Bronchial epithelial cell (primary cell): ENCODE measurements around the gene ADAMTS8. TPM values are rescaled to one million over a fixed set of nuclear protein-coding genes. Genes with fewer than 3 reads are reported as not detected.

Source experiments
- DNase-seq: peaks from one replicate; pipeline ENCODE4 v3.0.0-alpha.2; 2010; ENCODE audit warnings: low read depth
- FAIRE-seq: peaks from 2 replicates; lab custom pipeline; 2011; peaks lifted over from hg19 to GRCh38; lab: Jason Lieb, UNC
- H3K27me3 ChIP-seq: 2 replicates; pipeline ENCODE4 v1.5.1; 2011; ENCODE audit warnings: low read length; ENCODE audit not compliant: control insufficient read depth, insufficient read depth
- H3K36me3 ChIP-seq: 2 replicates; pipeline ENCODE4 v1.5.1; 2011; ENCODE audit warnings: low read length; ENCODE audit not compliant: control insufficient read depth, insufficient read depth
- H3K4me3 ChIP-seq: 2 replicates; pipeline ENCODE4 v1.5.1; 2011; ENCODE audit warnings: mild to moderate bottlenecking, low read depth, low read length, control low read depth
- total RNA-seq: library from RNA; depleted of rRNA; stranded (reverse); fragments of >200 nt; gene quantifications from 2 replicates; pipeline ENCODE4 v1.2.1, GENCODE V29; 2014
- TF ChIP-seq, protein P1 (sequence below): IDR thresholded peaks from 2 replicates; pipeline ENCODE4 v1.5.1; 2011; ENCODE audit warnings: mild to moderate bottlenecking, moderate library complexity, low read length, control low read depth, inconsistent platforms; ENCODE audit not compliant: insufficient read depth, severe bottlenecking

The ADAMTS8 gene, protein sequence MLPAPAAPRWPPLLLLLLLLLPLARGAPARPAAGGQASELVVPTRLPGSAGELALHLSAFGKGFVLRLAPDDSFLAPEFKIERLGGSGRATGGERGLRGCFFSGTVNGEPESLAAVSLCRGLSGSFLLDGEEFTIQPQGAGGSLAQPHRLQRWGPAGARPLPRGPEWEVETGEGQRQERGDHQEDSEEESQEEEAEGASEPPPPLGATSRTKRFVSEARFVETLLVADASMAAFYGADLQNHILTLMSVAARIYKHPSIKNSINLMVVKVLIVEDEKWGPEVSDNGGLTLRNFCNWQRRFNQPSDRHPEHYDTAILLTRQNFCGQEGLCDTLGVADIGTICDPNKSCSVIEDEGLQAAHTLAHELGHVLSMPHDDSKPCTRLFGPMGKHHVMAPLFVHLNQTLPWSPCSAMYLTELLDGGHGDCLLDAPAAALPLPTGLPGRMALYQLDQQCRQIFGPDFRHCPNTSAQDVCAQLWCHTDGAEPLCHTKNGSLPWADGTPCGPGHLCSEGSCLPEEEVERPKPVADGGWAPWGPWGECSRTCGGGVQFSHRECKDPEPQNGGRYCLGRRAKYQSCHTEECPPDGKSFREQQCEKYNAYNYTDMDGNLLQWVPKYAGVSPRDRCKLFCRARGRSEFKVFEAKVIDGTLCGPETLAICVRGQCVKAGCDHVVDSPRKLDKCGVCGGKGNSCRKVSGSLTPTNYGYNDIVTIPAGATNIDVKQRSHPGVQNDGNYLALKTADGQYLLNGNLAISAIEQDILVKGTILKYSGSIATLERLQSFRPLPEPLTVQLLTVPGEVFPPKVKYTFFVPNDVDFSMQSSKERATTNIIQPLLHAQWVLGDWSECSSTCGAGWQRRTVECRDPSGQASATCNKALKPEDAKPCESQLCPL
- not detected in 2 replicates for total RNA-seq

DNA sequence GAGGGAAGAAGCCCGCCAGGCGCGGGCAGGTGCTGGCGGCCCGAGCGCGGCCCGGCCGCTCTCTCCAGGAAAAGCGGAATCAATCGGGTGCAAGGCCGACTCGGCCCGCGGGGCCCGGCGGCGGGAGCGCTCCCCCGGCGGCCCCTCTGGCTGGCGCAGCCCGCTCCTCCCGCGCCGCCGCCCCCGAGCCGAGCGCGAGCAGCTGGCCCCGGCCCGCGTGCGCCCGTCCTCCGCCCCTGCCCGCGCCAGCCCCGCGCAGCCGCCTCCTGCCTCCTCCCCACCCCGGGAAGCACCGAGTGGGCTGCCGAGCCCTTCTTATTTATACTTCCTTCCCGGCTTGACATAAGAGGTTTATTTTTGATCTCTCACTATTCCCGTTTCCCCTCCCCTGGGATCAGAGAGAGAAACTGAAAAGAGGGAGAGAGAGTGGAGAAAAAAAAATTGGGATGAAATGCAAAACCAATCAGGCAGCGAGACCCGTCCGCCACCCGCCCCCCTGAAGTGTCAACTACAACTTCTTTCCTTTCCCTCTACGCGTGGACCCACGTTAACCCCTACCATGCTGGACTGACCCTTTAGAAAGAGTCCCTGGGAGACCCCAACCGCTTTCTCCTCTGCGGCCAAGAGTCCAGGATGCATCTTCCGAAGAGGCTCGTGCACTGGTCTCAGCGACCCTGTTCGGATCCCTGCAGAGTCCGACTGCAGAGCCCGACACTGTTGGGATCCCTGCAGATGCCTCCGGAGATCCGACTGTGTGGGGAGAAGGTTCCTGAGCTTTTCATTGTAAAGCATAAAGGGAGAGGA lies at the start of gene ADAMTS8:
Gene ADAMTS8, minus strand, starts transcription at position 294 of the 804 bp plus-strand sequence. CDS start 323 bp downstream, outside the sequence.
- no peak within 1 kb of the TSS for H3K4me3 ChIP-seq
- TF ChIP-seq, protein P1, sequence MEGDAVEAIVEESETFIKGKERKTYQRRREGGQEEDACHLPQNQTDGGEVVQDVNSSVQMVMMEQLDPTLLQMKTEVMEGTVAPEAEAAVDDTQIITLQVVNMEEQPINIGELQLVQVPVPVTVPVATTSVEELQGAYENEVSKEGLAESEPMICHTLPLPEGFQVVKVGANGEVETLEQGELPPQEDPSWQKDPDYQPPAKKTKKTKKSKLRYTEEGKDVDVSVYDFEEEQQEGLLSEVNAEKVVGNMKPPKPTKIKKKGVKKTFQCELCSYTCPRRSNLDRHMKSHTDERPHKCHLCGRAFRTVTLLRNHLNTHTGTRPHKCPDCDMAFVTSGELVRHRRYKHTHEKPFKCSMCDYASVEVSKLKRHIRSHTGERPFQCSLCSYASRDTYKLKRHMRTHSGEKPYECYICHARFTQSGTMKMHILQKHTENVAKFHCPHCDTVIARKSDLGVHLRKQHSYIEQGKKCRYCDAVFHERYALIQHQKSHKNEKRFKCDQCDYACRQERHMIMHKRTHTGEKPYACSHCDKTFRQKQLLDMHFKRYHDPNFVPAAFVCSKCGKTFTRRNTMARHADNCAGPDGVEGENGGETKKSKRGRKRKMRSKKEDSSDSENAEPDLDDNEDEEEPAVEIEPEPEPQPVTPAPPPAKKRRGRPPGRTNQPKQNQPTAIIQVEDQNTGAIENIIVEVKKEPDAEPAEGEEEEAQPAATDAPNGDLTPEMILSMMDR, result no peak
- DNase-seq, result no peak
- H3K36me3 ChIP-seq, result no peaks in the 10 kb centered on the region
- peaks cover 31% of the 10 kb centered on the region for H3K27me3 ChIP-seq
- FAIRE-seq, result peak; percentile 73

DNA sequence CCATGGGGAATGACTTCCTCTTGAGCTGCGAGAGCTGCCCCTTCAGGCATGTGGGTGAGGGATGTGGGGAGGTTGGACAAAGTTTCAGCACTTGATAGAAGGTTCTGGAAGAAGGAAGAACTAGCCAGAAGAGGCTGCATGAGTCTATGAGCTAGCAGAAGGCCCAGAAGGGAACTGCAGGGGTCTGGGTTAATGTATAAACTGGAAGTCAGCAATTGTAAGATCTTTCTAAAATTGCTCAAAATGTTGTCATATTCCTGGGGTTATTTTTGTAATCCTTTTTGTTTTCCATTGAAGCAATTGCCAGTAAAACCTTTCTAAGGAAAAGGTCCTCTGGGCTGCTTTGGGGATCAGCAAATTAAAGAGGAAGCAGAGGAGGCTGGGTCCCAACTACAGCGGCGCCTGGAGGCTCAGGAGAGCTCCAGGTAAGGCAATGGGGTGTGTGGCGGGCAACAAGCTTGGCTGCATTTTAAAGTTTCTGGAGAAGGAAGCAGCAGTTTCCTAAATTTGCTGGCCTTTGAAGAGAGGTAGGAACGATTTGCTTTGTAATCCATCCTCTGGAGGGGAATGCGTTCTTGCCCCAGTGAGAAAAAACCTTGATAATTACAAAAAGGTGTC lies 49.3 kb upstream of the ADAMTS8 start:
- TF ChIP-seq, protein P1, result no peak
- Histone ChIP-seq H3K27me3 (no peaks in the 10 kb centered on the region), H3K4me3 (no peak overlapping the region), H3K36me3 (no peaks in the 10 kb centered on the region)
- DNase-seq (no peak), FAIRE-seq (no peak)

DNA sequence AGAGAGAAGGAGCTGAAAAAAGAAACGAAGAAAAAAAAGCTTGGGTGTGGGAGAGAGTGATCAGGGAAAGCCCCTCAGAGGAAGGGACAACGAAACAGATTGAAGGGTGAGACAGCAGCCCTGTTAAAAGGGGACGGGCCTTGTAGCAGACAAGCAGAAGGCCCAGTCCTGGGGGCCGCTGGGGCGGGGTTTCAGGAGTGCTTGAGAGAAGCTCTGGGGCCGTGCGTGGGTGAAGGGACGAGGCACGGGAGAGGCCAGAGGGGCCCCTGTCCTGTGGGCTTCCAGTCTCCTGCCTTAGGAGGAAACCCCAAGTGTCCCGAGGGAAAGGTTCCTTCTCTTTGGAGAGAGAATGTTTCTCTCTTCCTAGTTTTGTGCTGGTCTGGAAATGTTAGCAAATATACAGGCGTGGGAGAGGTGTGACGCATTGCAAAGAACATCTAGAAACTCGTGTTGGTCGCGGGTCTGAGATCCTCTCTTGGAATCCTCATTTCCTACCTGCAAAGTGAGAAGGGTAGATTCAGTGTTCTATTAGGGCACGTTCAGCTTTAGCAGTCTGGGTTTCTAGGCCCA lies 48.6 kb upstream of the ADAMTS8 start:
- TF ChIP-seq, protein P1, result no peak
- Histone ChIP-seq H3K36me3 (no peaks in the 10 kb centered on the region), H3K27me3 (no peaks in the 10 kb centered on the region), H3K4me3 (no peak overlapping the region)
- FAIRE-seq (peak; percentile 85), DNase-seq (no peak)

DNA sequence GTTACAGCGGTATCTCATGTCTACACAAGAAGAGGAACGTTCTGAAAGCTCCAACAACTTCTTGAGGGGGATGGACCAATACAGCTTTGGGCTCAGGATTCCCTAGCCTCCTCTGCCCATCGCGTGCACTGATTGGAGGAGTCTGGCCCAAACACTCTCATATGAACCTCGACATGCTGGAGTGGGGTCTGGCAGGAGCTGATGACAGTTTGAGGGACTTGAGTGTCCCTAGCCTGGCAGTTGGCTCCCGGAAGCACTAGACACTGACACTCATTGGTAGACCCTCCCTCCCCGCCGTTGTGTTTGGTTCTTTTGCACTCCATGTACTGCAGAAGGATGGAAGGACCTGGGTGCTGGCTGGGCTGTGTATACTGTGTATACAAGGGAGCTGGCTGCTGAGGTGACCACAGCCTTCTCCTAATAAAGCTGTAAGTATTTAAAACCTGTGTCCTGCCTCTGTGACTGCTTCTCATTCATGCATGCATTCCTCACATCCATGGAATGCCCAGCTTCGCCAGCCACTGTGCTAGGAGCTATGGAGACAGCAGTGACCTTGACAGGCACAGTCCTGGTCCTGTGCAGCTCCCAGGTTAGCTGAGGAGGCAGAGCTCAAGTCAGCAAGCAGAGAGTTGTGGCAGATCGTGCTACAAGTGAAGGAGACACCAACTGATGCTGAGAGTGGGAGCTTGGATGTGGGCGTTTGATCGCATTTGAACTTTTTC lies 48.0 kb upstream of the ADAMTS8 start:
- Histone ChIP-seq H3K36me3 (no peaks in the 10 kb centered on the region), H3K27me3 (no peaks in the 10 kb centered on the region), H3K4me3 (no peak overlapping the region)
- TF ChIP-seq, protein P1, result no peak
- FAIRE-seq (no peak), DNase-seq (no peak)
